ENCODE results near the gene TK2.

TK2 gene

GRCh38 chr16:66552286-66553177 lies 2.6 kb upstream of the TK2 start, which contains the start of gene CKLF:
Gene CKLF, plus strand, starts transcription at chr16:66552576. Its CDS starts 140 bp downstream, at chr16:66552716.
- H3K4me3 ChIP-seq (ENCODE audit: low read depth, low read length): peak within 1 kb of the TSS; percentile 58
- TF ChIP-seq, protein P1, sequence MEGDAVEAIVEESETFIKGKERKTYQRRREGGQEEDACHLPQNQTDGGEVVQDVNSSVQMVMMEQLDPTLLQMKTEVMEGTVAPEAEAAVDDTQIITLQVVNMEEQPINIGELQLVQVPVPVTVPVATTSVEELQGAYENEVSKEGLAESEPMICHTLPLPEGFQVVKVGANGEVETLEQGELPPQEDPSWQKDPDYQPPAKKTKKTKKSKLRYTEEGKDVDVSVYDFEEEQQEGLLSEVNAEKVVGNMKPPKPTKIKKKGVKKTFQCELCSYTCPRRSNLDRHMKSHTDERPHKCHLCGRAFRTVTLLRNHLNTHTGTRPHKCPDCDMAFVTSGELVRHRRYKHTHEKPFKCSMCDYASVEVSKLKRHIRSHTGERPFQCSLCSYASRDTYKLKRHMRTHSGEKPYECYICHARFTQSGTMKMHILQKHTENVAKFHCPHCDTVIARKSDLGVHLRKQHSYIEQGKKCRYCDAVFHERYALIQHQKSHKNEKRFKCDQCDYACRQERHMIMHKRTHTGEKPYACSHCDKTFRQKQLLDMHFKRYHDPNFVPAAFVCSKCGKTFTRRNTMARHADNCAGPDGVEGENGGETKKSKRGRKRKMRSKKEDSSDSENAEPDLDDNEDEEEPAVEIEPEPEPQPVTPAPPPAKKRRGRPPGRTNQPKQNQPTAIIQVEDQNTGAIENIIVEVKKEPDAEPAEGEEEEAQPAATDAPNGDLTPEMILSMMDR (IDR thresholded peaks at IDR 0.05; ENCODE audit: borderline replicate concordance, insufficient read depth, low read depth, low read length): no peak

- peak overlapping the region; percentile 58 for H3K4me3 ChIP-seq (ENCODE audit: low read depth, low read length)
- TF ChIP-seq, protein P1 (IDR thresholded peaks at IDR 0.05; ENCODE audit: borderline replicate concordance, insufficient read depth, low read depth, low read length): no peak
Observed at GRCh38 chr16:66551788-66552285, 1.9 kb upstream of the TK2 start.

- H3K4me3 ChIP-seq (ENCODE audit: low read depth, low read length): no peak overlapping the region
- TF ChIP-seq, protein P1 (IDR thresholded peaks at IDR 0.05; ENCODE audit: borderline replicate concordance, insufficient read depth, low read depth, low read length): peak; percentile 61
Observed at GRCh38 chr16:66551348-66551759, 1.4 kb upstream of the TK2 start.

GRCh38 chr16:66548868-66549267 lies 1.1 kb downstream of the TK2 start:
- TF ChIP-seq, protein P1 (IDR thresholded peaks at IDR 0.05; ENCODE audit: borderline replicate concordance, insufficient read depth, low read depth, low read length): no peak
- no peak overlapping the region for H3K4me3 ChIP-seq (ENCODE audit: low read depth, low read length)

DNA sequence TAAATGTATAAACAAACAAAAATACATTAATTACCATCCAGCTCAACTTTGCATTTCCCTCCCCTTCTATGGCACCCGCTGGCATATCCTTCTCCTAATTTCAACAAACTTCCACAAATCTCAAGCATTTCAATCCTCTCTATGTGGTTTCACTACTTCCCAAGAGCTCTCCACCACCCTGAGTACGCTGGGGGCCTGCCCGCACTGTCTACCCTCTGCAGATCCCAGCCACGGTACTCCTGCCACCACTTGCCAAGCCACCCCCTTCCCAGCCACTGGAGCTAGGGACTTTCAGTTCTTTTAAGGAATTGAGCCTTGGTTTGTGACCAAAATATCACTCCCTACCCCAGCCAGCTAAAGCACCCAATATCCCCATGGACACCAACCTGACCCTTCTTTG lies 1.9 kb downstream of the TK2 start:
- TF ChIP-seq, protein P1 (IDR thresholded peaks at IDR 0.05; ENCODE audit: borderline replicate concordance, insufficient read depth, low read depth, low read length): no peak
- no peak overlapping the region for H3K4me3 ChIP-seq (ENCODE audit: low read depth, low read length)

- TF ChIP-seq, protein P1 (IDR thresholded peaks at IDR 0.05; ENCODE audit: borderline replicate concordance, insufficient read depth, low read depth, low read length): no peak
- H3K4me3 ChIP-seq (ENCODE audit: low read depth, low read length): no peak overlapping the region
Observed at GRCh38 chr16:66547101-66547989, 2.6 kb downstream of the TK2 start.

Measured in GM12875 (cell line).